ENCODE data around the gene ZNF296. TPM values are rescaled to one million over a fixed set of nuclear protein-coding genes. Genes with fewer than 3 reads are reported as not detected.

Gene ZNF296
- total RNA-seq, 1 experiment from 2014 or later = 2.6 TPM

DNA sequence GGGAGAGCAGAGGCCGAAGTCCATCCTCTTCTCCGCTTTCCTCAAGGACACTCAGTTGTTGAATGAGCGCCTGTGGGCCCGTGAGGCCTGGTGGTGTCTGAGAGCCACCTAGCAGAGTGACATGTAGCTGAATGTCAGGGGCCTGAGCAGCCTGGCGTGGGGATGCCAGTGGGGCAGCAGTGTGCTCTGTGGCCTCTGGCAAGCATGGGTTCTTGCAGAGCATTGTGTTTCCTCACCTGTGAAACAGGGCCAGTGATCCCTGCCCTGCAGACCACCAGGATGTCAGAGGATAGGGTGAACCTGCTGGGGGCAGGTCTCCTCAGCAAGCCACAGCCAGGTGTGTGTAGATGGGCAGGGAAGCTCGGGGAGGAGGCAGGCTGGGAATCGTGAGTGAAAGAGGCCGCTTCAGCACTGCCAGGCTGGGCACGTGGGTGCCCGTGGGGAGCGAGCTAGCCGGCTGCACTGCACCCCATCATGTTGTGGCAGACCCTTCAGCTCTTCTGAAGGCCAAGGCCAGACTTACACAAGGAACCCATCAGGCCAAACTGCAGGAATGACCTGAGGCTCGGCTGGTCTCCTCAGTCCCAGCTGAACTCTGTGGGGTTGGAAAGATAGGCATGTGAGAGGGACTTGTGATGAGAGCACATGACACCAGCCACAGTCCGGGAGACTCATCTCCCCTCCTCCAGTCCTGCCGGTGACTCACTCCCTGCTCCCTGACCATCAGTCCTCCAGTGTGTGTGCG, 21.7 kb upstream of the ZNF296 start:
- Histone ChIP-seq H3K4me3 (ENCODE audit: insufficient read depth, low read depth, low read length) (no peak overlapping the region), H3K27me3 (ENCODE audit: control insufficient read depth, insufficient read depth, low read length) (no peaks in the 10 kb centered on the region), H3K36me3 (replicated peaks; ENCODE audit: control insufficient read depth, insufficient read depth, low read length) (no peaks in the 10 kb centered on the region; the same call in 1 of the 2 replicates)
- DNase-seq = peak; percentile 70

DNA sequence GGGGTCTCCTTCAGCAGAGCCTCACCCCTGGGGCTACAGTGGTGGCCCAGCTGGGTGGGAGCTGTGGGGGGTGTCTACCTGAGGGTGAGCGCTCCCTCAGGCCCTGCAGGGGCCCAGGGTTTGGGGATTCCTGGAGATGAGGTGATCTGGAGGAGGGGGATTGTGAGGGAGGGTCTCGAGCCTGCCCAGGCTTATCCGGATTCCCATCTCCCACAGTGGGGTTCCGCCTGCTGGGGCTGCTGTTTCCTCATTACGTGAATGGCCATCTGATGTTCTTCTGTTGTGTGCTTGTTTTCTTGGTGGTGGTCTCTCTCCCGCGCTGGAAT, 21.1 kb upstream of the ZNF296 start:
- Histone ChIP-seq H3K4me3 (ENCODE audit: insufficient read depth, low read depth, low read length) (no peak overlapping the region), H3K36me3 (replicated peaks; ENCODE audit: control insufficient read depth, insufficient read depth, low read length) (no peaks in the 10 kb centered on the region)
- DNase-seq = peak; percentile 60

DNA sequence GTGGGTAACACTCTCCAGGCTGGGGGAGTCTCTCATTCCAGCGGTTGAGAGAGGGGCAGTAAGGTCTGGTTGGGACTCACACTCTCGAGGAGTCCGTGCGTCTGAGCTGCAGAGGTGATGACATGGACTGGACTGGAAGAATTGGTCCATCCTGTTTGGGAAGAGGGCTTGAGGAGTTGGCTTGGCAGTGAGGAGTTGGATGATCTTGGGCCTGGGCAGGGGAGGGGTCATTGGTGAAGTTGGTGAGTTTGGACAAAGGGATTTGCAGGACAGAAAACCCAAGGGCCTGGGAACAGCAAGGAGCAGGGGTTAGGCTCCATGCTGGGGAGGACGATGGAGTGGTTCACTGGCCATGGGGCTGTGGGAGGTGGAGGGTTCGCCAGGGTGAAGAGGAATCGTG, 20.4 kb upstream of the ZNF296 start:
- Histone ChIP-seq H3K4me3 (ENCODE audit: insufficient read depth, low read depth, low read length) (no peak overlapping the region), H3K27me3 (ENCODE audit: control insufficient read depth, insufficient read depth, low read length) (no peaks in the 10 kb centered on the region), H3K36me3 (replicated peaks; ENCODE audit: control insufficient read depth, insufficient read depth, low read length) (no peaks in the 10 kb centered on the region)
- DNase-seq = no peak

More for the DNA sequence above, 21.1 kb upstream of the ZNF296 start:
- H3K27me3 ChIP-seq (ENCODE audit: control insufficient read depth, insufficient read depth, low read length) = no peaks in the 10 kb centered on the region

GRCh38 chr19:45095496-45096413, 19.5 kb upstream of the ZNF296 start:
- DNase-seq = peak; percentile 33
- Histone ChIP-seq H3K4me3 (ENCODE audit: insufficient read depth, low read depth, low read length) (no peak overlapping the region), H3K27me3 (ENCODE audit: control insufficient read depth, insufficient read depth, low read length) (no peaks in the 10 kb centered on the region)

GRCh38 chr19:45094707-45095106, 18.4 kb upstream of the ZNF296 start:
- Histone ChIP-seq H3K27me3 (ENCODE audit: control insufficient read depth, insufficient read depth, low read length) (no peaks in the 10 kb centered on the region), H3K4me3 (ENCODE audit: insufficient read depth, low read depth, low read length) (no peak overlapping the region), H3K36me3 (replicated peaks; ENCODE audit: control insufficient read depth, insufficient read depth, low read length) (peaks cover 4% of the 10 kb centered on the region)
- no peak for DNase-seq

More at GRCh38 chr19:45095496-45096413, 19.5 kb upstream of the ZNF296 start:
- H3K36me3 ChIP-seq (replicated peaks; ENCODE audit: control insufficient read depth, insufficient read depth, low read length) = no peaks in the 10 kb centered on the region

DNA sequence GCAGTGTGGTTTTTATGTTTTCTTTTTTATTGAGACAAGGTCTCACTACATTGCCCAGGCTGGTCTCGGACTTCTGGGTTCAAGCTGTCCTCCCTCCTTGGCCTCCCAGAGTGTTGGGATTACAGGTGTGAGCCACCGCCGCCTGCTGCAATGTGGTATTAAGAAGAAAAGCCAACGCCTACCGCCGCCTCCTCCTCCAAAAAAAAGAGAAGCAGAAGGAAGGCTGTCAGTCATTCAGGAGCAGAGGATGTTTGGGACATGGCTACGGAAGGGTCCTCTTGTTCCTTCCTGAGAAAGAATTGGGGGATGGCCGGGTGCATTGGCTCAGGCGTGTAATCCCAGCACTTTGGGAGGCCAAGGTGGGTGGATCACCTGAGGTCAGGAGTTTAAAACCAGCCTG, 17.9 kb upstream of the ZNF296 start:
- H3K36me3 ChIP-seq (replicated peaks; ENCODE audit: control insufficient read depth, insufficient read depth, low read length) = peaks cover 4% of the 10 kb centered on the region
- no peak for DNase-seq
- no peaks in the 10 kb centered on the region for H3K27me3 ChIP-seq (ENCODE audit: control insufficient read depth, insufficient read depth, low read length)
- peak overlapping the region; percentile 94 for H3K4me3 ChIP-seq (ENCODE audit: insufficient read depth, low read depth, low read length)

GRCh38 chr19:45092747-45093678, 16.7 kb upstream of the ZNF296 start, which contains the start of gene PPP1R37:
Gene PPP1R37, plus strand, starts transcription at chr19:45093179. Its CDS starts 147 bp downstream, at chr19:45093326.
- Histone ChIP-seq H3K36me3 (replicated peaks; ENCODE audit: control insufficient read depth, insufficient read depth, low read length) (peaks cover 6% of the 10 kb centered on the region), H3K27me3 (ENCODE audit: control insufficient read depth, insufficient read depth, low read length) (no peaks in the 10 kb centered on the region), H3K4me3 (ENCODE audit: insufficient read depth, low read depth, low read length) (peak within 1 kb of the TSS; percentile 94)
- peak; percentile 98 for DNase-seq

DNA sequence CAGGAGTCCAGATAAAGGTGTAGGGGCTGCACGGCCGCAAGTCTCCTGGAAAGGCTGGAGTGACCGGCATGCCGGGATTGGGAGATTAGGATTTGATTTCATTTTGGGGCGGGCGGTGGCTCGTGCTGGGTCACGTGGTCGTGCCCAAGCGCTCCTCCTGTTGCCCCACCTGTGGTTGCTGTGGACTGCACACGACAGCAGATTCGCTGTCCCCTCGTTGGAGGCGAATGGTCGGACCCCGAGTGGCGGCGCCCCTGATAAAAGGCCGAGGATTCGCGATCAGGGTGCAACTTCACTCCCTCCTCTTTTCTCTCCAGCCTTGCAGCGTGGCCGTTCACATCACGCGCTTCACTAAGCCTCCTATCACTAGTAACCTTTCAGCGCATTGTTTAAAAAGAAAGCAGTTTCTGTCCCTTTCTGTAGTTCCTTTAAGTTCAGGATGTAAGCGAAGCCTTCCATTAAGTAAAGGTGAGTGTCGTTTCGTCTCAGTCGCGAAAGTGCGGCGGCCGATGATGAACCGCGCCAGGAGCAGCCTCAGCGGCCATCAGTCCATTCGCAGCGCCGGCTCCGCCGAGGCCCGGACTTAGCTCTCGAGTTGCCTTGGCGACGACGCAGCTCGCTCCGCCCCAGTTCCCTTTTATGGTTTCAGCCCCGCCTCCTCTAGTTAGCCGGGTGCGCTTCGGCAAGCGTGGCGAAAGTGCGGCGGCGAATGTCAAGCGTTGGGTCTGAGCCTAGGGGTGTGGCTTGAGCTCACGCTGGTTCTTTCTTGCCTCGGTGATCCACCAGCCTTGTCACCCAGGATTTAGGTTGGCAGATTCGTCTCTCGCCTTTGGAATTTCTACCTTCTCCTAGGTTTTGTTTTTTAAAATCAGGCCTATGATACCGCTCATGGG, 15.0 kb upstream of the ZNF296 start:
- Histone ChIP-seq H3K36me3 (replicated peaks; ENCODE audit: control insufficient read depth, insufficient read depth, low read length) (peaks cover 7% of the 10 kb centered on the region), H3K4me3 (ENCODE audit: insufficient read depth, low read depth, low read length) (peak overlapping the region; percentile 94), H3K27me3 (ENCODE audit: control insufficient read depth, insufficient read depth, low read length) (no peaks in the 10 kb centered on the region)
- peak; percentile 97 for DNase-seq

- H3K4me3 ChIP-seq (ENCODE audit: insufficient read depth, low read depth, low read length) = peak overlapping the region; percentile 10
- peaks cover 7% of the 10 kb centered on the region for H3K36me3 ChIP-seq (replicated peaks; ENCODE audit: control insufficient read depth, insufficient read depth, low read length)
- DNase-seq = no peak
- no peaks in the 10 kb centered on the region for H3K27me3 ChIP-seq (ENCODE audit: control insufficient read depth, insufficient read depth, low read length)
Observed at GRCh38 chr19:45090606-45091005, 14.3 kb upstream of the ZNF296 start.

DNA sequence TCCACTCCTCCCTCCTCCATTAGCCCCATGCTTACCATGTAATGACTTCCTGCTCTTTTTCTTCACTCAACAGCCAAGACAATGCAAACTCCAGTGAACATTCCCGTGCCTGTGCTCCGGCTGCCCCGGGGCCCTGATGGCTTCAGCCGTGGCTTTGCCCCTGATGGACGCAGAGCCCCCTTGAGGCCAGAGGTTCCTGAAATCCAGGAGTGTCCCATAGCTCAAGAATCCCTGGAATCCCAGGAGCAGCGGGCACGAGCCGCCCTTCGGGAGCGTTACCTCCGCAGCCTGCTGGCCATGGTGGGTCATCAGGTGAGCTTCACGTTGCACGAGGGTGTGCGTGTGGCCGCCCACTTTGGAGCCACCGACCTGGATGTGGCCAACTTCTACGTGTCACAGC, 13.8 kb upstream of the ZNF296 start:
- Histone ChIP-seq H3K36me3 (replicated peaks; ENCODE audit: control insufficient read depth, insufficient read depth, low read length) (peaks cover 11% of the 10 kb centered on the region), H3K27me3 (ENCODE audit: control insufficient read depth, insufficient read depth, low read length) (no peaks in the 10 kb centered on the region), H3K4me3 (ENCODE audit: insufficient read depth, low read depth, low read length) (no peak overlapping the region)
- DNase-seq = peak; percentile 76

- H3K27me3 ChIP-seq (ENCODE audit: control insufficient read depth, insufficient read depth, low read length) = no peaks in the 10 kb centered on the region
- peaks cover 11% of the 10 kb centered on the region for H3K36me3 ChIP-seq (replicated peaks; ENCODE audit: control insufficient read depth, insufficient read depth, low read length)
Observed at GRCh38 chr19:45087531-45087930, 11.3 kb upstream of the ZNF296 start.

GRCh38 chr19:45086480-45086879, 10.2 kb upstream of the ZNF296 start:
- DNase-seq = no peak
- no peaks in the 10 kb centered on the region for H3K27me3 ChIP-seq (ENCODE audit: control insufficient read depth, insufficient read depth, low read length)

More at GRCh38 chr19:45087531-45087930, 11.3 kb upstream of the ZNF296 start:
- DNase-seq = no peak
- no peak overlapping the region for H3K4me3 ChIP-seq (ENCODE audit: insufficient read depth, low read depth, low read length)

GRCh38 chr19:45082170-45082569, 5.9 kb upstream of the ZNF296 start:
- DNase-seq = no peak
- peaks cover 10% of the 10 kb centered on the region for H3K36me3 ChIP-seq (replicated peaks; ENCODE audit: control insufficient read depth, insufficient read depth, low read length)
- H3K4me3 ChIP-seq (ENCODE audit: insufficient read depth, low read depth, low read length) = no peak overlapping the region
- no peaks in the 10 kb centered on the region for H3K27me3 ChIP-seq (ENCODE audit: control insufficient read depth, insufficient read depth, low read length)

More at GRCh38 chr19:45086480-45086879, 10.2 kb upstream of the ZNF296 start:
- Histone ChIP-seq H3K4me3 (ENCODE audit: insufficient read depth, low read depth, low read length) (no peak overlapping the region), H3K36me3 (replicated peaks; ENCODE audit: control insufficient read depth, insufficient read depth, low read length) (peaks cover 16% of the 10 kb centered on the region)

Measured in H7 (cell line).